ENCODE results near the gene TOE1.

TOE1 gene

GRCh38 chr1:45303520-45304310, 36.3 kb upstream of the TOE1 start (continued):
- TF ChIP-seq PRDM10 (tag by site-specific recombination; IDR thresholded peaks at IDR 0.05) (peak; percentile 41), YY1 (tag by site-specific recombination; IDR thresholded peaks at IDR 0.05) (peak; percentile 80), PRDM2 (tag by site-specific recombination; IDR thresholded peaks at IDR 0.05; ENCODE audit: borderline replicate concordance) (peak; percentile 87; the same call in 1 of the 2 replicates), ZNF341 (tag by site-specific recombination; IDR thresholded peaks at IDR 0.05; ENCODE audit: low read depth) (peak; percentile 45; the same call in 1 of the 2 replicates), ZNF776 (tag by site-specific recombination; IDR thresholded peaks at IDR 0.05; ENCODE audit: borderline replicate concordance) (no peak), ZNF324 (tag by site-specific recombination; IDR thresholded peaks at IDR 0.05) (peak; percentile 93), ZNF629 (tag by site-specific recombination; IDR thresholded peaks at IDR 0.05) (peak; percentile 87), ZNF664 (tag by site-specific recombination; IDR thresholded peaks at IDR 0.05) (no peak), EGR2 (tag by site-specific recombination; IDR thresholded peaks at IDR 0.05; ENCODE audit: low read depth) (peak; percentile 87), ZNF768 (tag by site-specific recombination; IDR thresholded peaks at IDR 0.05) (no peak), ZBTB44 (tag by site-specific recombination; IDR thresholded peaks at IDR 0.05) (peak; percentile 75; the same call in 1 of the 2 replicates), ZNF513 (tag by site-specific recombination; IDR thresholded peaks at IDR 0.05) (no peak), ZNF148 (tag by site-specific recombination; IDR thresholded peaks at IDR 0.05; ENCODE audit: borderline replicate concordance) (no peak), ZNF639 (tag by site-specific recombination; IDR thresholded peaks at IDR 0.05) (peak; percentile 76), ZSCAN5A (tag by site-specific recombination; IDR thresholded peaks at IDR 0.05) (peak; percentile 85; the same call in 1 of the 2 replicates)

All from HEK293 (cell line).